SH-SY5Y (cell line): ENCODE results near the gene SCG3.

Experiments
- GATA2 ChIP-seq: IDR thresholded peaks from 2 replicates; pipeline ENCODE4 v1.6.1; 2011; ENCODE audit warnings: mild to moderate bottlenecking, low read depth, low read length
- GATA3 ChIP-seq: IDR thresholded peaks from 2 replicates; pipeline ENCODE4 v1.6.1; 2011; ENCODE audit warnings: low read depth, mild to moderate bottlenecking, low read length, moderate library complexity

- TF ChIP-seq GATA2, result no peak
- no peak for TF ChIP-seq GATA3
Observed at GRCh38 chr15:51759557-51760070, 78.3 kb downstream of the SCG3 start.
